Astrocyte of the spinal cord (primary cell): Measurements from ENCODE around the gene FAM161B.
A peak's percentile ranks its signal among the peaks of the same experiment; 100 is the strongest.
"Not testable (repeated sequence)": the region's sequence is repeated elsewhere in the genome, so short reads cannot be mapped to it uniquely, and the experiment has no call there.

Experiments
- DNase-seq: peaks from one replicate; pipeline ENCODE4 v3.0.0; 2011; ENCODE audit warnings: low read depth, low spot score
- H3K4me3 ChIP-seq: 2 replicates; pipeline ENCODE4 v1.5.1; 2011; ENCODE audit warnings: low read depth, mild to moderate bottlenecking, low read length, moderate library complexity
- in situ Hi-C: cut with HindIII; loops from 2 replicates; pipeline ENCODE4 v1.10.0; 2017; ENCODE audit warnings: low sequenced_read_pairs
- TF ChIP-seq, protein P1 (sequence below): IDR thresholded peaks from 2 replicates; pipeline ENCODE4 v1.5.1; 2012; ENCODE audit warnings: low read depth, mild to moderate bottlenecking, low read length, inconsistent platforms

The FAM161B gene

DNA sequence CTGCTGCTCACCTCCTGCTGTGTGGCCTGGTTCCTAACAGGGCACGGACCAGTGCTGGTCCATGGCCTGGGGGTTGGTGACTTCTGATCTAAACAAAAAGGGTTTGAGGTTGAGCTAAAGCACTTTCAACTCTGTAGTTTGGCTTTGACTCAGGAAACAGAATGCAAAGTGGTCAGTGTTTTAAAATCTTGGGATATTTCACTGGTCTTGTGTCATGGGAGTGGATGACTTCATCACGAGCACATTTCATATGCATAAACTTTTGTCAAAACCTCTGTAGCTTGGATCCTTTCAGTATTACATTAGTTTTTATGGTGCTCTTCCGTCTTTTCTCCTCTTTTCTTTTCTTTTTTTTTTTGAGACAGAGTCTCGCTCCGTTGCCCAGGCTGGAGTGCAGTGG is 25.6 kb downstream of the FAM161B start:
- in situ Hi-C loops = no loop called here
- DNase-seq = no peak
- TF ChIP-seq, protein P1, sequence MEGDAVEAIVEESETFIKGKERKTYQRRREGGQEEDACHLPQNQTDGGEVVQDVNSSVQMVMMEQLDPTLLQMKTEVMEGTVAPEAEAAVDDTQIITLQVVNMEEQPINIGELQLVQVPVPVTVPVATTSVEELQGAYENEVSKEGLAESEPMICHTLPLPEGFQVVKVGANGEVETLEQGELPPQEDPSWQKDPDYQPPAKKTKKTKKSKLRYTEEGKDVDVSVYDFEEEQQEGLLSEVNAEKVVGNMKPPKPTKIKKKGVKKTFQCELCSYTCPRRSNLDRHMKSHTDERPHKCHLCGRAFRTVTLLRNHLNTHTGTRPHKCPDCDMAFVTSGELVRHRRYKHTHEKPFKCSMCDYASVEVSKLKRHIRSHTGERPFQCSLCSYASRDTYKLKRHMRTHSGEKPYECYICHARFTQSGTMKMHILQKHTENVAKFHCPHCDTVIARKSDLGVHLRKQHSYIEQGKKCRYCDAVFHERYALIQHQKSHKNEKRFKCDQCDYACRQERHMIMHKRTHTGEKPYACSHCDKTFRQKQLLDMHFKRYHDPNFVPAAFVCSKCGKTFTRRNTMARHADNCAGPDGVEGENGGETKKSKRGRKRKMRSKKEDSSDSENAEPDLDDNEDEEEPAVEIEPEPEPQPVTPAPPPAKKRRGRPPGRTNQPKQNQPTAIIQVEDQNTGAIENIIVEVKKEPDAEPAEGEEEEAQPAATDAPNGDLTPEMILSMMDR = no peak
- no peak overlapping the region for H3K4me3 ChIP-seq

DNA sequence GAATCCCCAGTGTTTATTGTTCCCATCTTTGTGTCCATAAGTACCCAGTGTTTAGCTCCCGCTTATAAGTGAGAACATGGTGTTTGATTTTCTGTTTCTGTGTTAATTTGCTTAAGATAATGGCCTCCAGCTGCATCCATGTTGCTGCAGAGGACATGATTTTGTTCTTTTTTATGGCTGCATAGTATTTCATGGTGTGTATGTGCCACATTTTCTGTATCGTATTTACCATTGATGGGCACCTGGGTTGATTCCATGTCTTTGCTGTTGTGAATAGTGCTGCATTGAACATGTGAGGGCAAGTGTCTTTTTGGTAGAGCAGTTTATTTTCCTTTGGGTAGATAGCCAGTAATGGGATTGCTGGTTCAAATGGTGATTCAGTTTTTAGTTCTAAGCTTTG is 30.4 kb downstream of the FAM161B start:
- H3K4me3 ChIP-seq, DNase-seq, in situ Hi-C loops: not testable (repeated sequence)

DNA sequence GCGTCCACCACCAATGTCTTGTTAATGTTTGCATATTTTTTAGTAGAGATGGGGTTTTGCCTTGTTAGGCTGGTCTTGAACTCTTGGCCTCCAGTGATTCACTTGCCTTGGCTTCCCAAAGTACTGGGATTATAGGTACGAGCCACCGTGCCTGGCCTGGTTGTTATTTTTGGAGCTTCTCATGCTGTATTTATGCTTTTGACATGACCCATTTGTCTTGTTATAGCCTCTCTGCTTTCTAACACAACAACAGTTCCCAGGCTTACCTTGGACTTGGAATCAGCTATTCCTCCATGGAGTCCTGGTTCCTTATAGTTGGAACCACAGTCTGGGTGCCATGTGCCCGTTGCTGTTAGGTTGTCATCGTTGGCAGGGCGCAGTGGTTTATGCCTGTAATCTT is 33.6 kb downstream of the FAM161B start:
- DNase-seq = no peak

DNA sequence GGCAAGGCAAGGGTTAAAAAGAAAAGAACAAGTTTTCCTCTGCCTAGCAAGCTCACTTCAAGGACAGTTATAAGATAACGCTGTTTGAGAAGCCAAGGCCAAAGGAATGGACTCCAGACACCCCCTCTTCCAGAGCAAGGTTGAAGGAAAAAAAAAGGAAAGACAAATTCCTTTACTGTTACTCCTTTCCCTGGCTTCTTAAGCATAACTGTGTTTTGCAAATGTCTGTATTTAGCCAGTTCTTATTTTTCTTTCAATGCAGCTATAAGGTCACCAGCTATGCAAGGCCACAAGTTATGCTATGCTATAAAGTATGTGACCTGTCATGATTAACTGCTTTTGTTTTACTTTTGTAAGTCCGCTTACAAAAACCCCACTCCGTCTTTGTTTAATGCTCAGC is 36.6 kb downstream of the FAM161B start:
- peak; percentile 55 for DNase-seq
- TF ChIP-seq, protein P1 = no peak
- no peak overlapping the region for H3K4me3 ChIP-seq
- in situ Hi-C loops = no loop called here

More for the DNA sequence above, 33.6 kb downstream of the FAM161B start:
- TF ChIP-seq, protein P1 = no peak
- in situ Hi-C loops = no loop called here
- H3K4me3 ChIP-seq = no peak overlapping the region

DNA sequence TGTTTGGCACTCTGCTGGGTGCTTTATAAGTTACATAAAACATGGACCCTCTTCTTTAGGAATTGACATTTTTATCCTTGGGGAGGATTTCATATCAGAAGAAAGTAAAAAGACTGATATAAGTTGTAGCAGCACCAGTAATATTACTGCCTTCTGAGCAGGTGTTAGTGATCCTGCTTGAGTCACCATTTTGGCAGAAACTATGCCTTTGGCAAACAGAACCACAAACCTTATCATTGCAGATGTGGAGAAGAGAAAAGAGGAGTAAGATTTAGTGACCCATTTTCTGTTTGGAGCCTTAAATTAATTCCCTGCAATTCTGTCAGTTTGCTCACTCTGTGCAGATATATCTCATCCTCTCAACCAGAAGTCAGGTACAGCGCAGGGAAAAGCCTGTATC is 40.2 kb downstream of the FAM161B start:
- TF ChIP-seq, protein P1 = no peak
- no peak for DNase-seq
- in situ Hi-C loops = no loop called here
- H3K4me3 ChIP-seq = no peak overlapping the region

DNA sequence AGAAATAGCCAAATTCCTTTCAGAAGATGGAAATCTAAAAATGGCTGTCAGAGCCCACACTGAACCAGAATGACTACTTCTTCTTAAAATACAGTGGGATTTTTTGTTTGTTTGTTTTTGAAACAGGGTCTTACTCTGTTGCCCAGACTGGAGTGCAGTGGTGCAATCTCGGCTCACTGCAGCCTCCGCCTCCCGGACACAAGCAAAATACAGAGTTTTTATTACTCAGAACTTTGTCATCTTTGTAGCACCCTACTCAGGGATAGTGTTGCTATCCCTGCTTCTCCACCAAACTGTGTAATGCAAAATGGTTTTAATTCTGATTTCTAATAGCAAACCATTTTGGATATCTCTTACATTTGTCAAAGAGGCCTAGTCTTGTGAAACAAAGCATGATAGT is 46.9 kb downstream of the FAM161B start:
- no peak for DNase-seq
- no peak overlapping the region for H3K4me3 ChIP-seq
- TF ChIP-seq, protein P1 = no peak
- in situ Hi-C loops = no loop called here

DNA sequence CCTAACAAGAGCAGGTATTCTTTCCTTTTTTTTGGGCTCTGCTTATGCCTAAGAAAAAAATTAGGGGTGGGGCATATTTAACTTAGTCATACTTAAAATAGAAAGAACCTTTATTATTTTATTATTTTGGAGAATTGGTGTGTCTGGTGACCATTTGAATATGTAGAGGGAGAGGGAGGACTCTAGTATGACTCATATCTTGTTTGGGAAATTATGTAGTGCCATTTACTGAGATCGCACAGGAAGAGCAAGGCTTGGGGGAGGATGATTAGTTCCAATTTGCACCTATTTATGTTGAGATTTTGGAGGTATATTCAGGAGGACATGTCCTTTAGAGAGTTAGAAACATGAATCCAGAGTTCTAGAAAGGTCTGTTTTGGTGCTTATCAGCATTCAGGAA is 53.4 kb downstream of the FAM161B start:
- DNase-seq = no peak
- in situ Hi-C loops = no loop called here
- TF ChIP-seq, protein P1 = no peak
- H3K4me3 ChIP-seq = no peak overlapping the region
